ENCODE results near the gene ARL8A.
A peak's percentile ranks its signal among the peaks of the same experiment; 100 is the strongest.

The ARL8A gene

GRCh38 chr1:202165267-202165941 is 20.9 kb upstream of the ARL8A start:
- TF ChIP-seq GATA2 (IDR thresholded peaks at IDR 0.05; ENCODE audit: low read depth, low read length) (no peak), GATA3 (IDR thresholded peaks at IDR 0.05; ENCODE audit: low read depth, low read length) (no peak)

- TF ChIP-seq GATA3 (IDR thresholded peaks at IDR 0.05; ENCODE audit: low read depth, low read length) (no peak), GATA2 (IDR thresholded peaks at IDR 0.05; ENCODE audit: low read depth, low read length) (no peak)
These were observed 19.9 kb upstream of the ARL8A start for GRCh38 chr1:202164271-202165037.

- TF ChIP-seq GATA3 (IDR thresholded peaks at IDR 0.05; ENCODE audit: low read depth, low read length) (no peak), GATA2 (IDR thresholded peaks at IDR 0.05; ENCODE audit: low read depth, low read length) (no peak)
These were observed 19.0 kb upstream of the ARL8A start for GRCh38 chr1:202163281-202164270.

GRCh38 chr1:202162418-202163280 is 18.1 kb upstream of the ARL8A start:
- TF ChIP-seq GATA3 (IDR thresholded peaks at IDR 0.05; ENCODE audit: low read depth, low read length), result no peak
- no peak for TF ChIP-seq GATA2 (IDR thresholded peaks at IDR 0.05; ENCODE audit: low read depth, low read length)

- peak; percentile 33; the same call in 1 of the 2 replicates for TF ChIP-seq GATA2 (IDR thresholded peaks at IDR 0.05; ENCODE audit: low read depth, low read length)
- TF ChIP-seq GATA3 (IDR thresholded peaks at IDR 0.05; ENCODE audit: low read depth, low read length), result no peak
These were observed 17.5 kb upstream of the ARL8A start for GRCh38 chr1:202162047-202162417.

GRCh38 chr1:202161151-202162046 is 16.9 kb upstream of the ARL8A start:
- TF ChIP-seq GATA2 (IDR thresholded peaks at IDR 0.05; ENCODE audit: low read depth, low read length) (no peak), GATA3 (IDR thresholded peaks at IDR 0.05; ENCODE audit: low read depth, low read length) (no peak)

GRCh38 chr1:202160377-202160940 is 15.9 kb upstream of the ARL8A start, which contains the start of gene PTPN7:
Gene PTPN7, minus strand, starts transcription at chr1:202160602. Its CDS starts 1,200 bp downstream, at chr1:202159402.
- TF ChIP-seq GATA3 (IDR thresholded peaks at IDR 0.05; ENCODE audit: low read depth, low read length) (no peak), GATA2 (IDR thresholded peaks at IDR 0.05; ENCODE audit: low read depth, low read length) (no peak)

- peak; percentile 36; the same call in 1 of the 2 replicates for TF ChIP-seq GATA2 (IDR thresholded peaks at IDR 0.05; ENCODE audit: low read depth, low read length)
- no peak for TF ChIP-seq GATA3 (IDR thresholded peaks at IDR 0.05; ENCODE audit: low read depth, low read length)
These were observed 15.2 kb upstream of the ARL8A start for GRCh38 chr1:202159534-202160371.

GRCh38 chr1:202158810-202159533 is 14.4 kb upstream of the ARL8A start:
- TF ChIP-seq GATA2 (IDR thresholded peaks at IDR 0.05; ENCODE audit: low read depth, low read length) (no peak), GATA3 (IDR thresholded peaks at IDR 0.05; ENCODE audit: low read depth, low read length) (no peak)

- no peak for TF ChIP-seq GATA2 (IDR thresholded peaks at IDR 0.05; ENCODE audit: low read depth, low read length)
- TF ChIP-seq GATA3 (IDR thresholded peaks at IDR 0.05; ENCODE audit: low read depth, low read length), result no peak
These were observed 13.4 kb upstream of the ARL8A start for GRCh38 chr1:202157945-202158344.

All from SH-SY5Y (cell line).